H1 (cell line): Measurements from ENCODE around the gene ANAPC5. TPM values are rescaled to one million over a fixed set of nuclear protein-coding genes. Genes with fewer than 3 reads are reported as not detected.

Experiments
- CTCF ChIA-PET: fragments of 300-600 bp; sonication (Branson Sonifier 250); formaldehyde crosslinking; loops from one replicate; lab custom pipeline; 2021; ENCODE audit not compliant: partially characterized antibody; lab: Charles Lee
- POLR2A ChIA-PET: fragments of 300-600 bp; sonication (Branson Sonifier 250); formaldehyde crosslinking; loops from one replicate; lab custom pipeline; 2021; ENCODE audit warnings: inconsistent platforms; ENCODE audit not compliant: partially characterized antibody; lab: Charles Lee
- DNase-seq, 2 experiments: peaks; one replicate each; pipeline versions ENCODE4 v3.0.0 to v3.0.0-alpha.2; 2010 to 2022; ENCODE audit warnings: low spot score in 2 of 2, low read depth in 1 of 2, mixed read lengths in 1 of 2
- FAIRE-seq: peaks from 2 replicates; lab custom pipeline; 2011; peaks lifted over from hg19 to GRCh38; lab: Jason Lieb, UNC
- H2AFZ ChIP-seq: 2 replicates; pipeline ENCODE4 v1.8.1; 2012; ENCODE audit warnings: low read length, inconsistent platforms
- H2AK5ac ChIP-seq: 2 replicates; pipeline ENCODE4 v1.6.1; 2013; ENCODE audit warnings: low read depth, low read length
- H2BK120ac ChIP-seq: replicated peaks from 2 replicates; pipeline ENCODE3; 2013; ENCODE audit warnings: low read depth, low read length, inconsistent platforms
- H2BK12ac ChIP-seq: 2 replicates; pipeline ENCODE4 v1.6.1; 2013; ENCODE audit warnings: low read depth, low read length
- H2BK15ac ChIP-seq: 2 replicates; pipeline ENCODE4 v1.6.1; 2013; ENCODE audit warnings: low read length
- H2BK20ac ChIP-seq: 2 replicates; pipeline ENCODE4 v1.6.1; 2013; ENCODE audit warnings: low read length
- H2BK5ac ChIP-seq: 2 replicates; pipeline ENCODE4 v1.6.1; 2013; ENCODE audit warnings: low read depth, low read length
- H3K14ac ChIP-seq: 2 replicates; pipeline ENCODE4 v1.6.1; 2013; ENCODE audit warnings: inconsistent platforms; ENCODE audit not compliant: insufficient read length
- H3K18ac ChIP-seq: 2 replicates; pipeline ENCODE4 v1.6.1; 2013; ENCODE audit warnings: low read length; ENCODE audit errors: extremely low read depth
- H3K23ac ChIP-seq: 2 replicates; pipeline ENCODE4 v1.6.1; 2013; ENCODE audit warnings: inconsistent platforms; ENCODE audit not compliant: insufficient read length
- H3K23me2 ChIP-seq: 2 replicates; pipeline ENCODE4 v1.6.1; 2013; ENCODE audit warnings: low read depth, low read length
- H3K27ac ChIP-seq: 2 replicates; pipeline ENCODE4 v1.6.1; 2011; ENCODE audit warnings: low read depth, low read length, inconsistent platforms
- H3K27me3 ChIP-seq, 4 experiments: replicated peaks in 1 of 4; 1 replicate in 1 of 4; 2 replicates in 3 of 4; pipeline versions ENCODE4 v1.6.1 to v1.8.1; 2011 to 2013; ENCODE audit warnings: low read length in 3 of 4, mild to moderate bottlenecking in 3 of 4, inconsistent platforms in 2 of 4, mixed read lengths in 2 of 4, moderate library complexity in 1 of 4; ENCODE audit not compliant: control insufficient read depth in 3 of 4, insufficient read depth in 3 of 4; ENCODE audit errors: extremely low read depth in 1 of 4
- H3K36me3 ChIP-seq, 4 experiments: 2 replicates each; pipeline versions ENCODE4 v1.6.1 to v1.8.1; 2011 to 2013; ENCODE audit warnings: mild to moderate bottlenecking in 4 of 4, low read length in 3 of 4, moderate library complexity in 2 of 4, control low read depth in 1 of 4, inconsistent platforms in 1 of 4; ENCODE audit not compliant: insufficient read depth in 4 of 4, control insufficient read depth in 2 of 4
- H3K4ac ChIP-seq: replicated peaks from 2 replicates; pipeline ENCODE3; 2013; ENCODE audit warnings: low read length, low read depth, mixed read lengths, inconsistent platforms; ENCODE audit not compliant: insufficient read length
- H3K4me1 ChIP-seq, 4 experiments: replicated peaks in 1 of 4; 1 replicate in 1 of 4; 2 replicates in 3 of 4; pipeline versions ENCODE4 v1.6.1 to v1.8.1; 2011 to 2013; ENCODE audit warnings: low read length in 3 of 4, inconsistent platforms in 2 of 4, mixed read lengths in 1 of 4; ENCODE audit not compliant: insufficient read depth in 4 of 4, control insufficient read depth in 3 of 4
- H3K4me2 ChIP-seq, 2 experiments: 2 replicates each; pipeline versions ENCODE4 v1.6.1 to v1.8.1; 2011 to 2013; ENCODE audit warnings: low read depth in 2 of 2, low read length in 2 of 2, control low read depth in 1 of 2, inconsistent platforms in 1 of 2, mild to moderate bottlenecking in 1 of 2; ENCODE audit not compliant: insufficient read depth in 1 of 2
- H3K4me3 ChIP-seq, 4 experiments: fragments of 200-600, 300-600 bp in 1 of 4; sonication (generic), shearing (Covaris generic), sonication (Bioruptor Twin) in 1 of 4; 2 replicates each; pipeline versions ENCODE4 v1.5.1 to v1.8.1; 2011 to 2016; ENCODE audit warnings: low read length in 4 of 4, low read depth in 3 of 4, control low read depth in 2 of 4, inconsistent platforms in 2 of 4, mild to moderate bottlenecking in 2 of 4, mixed read lengths in 1 of 4, moderate library complexity in 1 of 4; ENCODE audit not compliant: insufficient read depth in 2 of 4; ENCODE audit errors: extremely low read depth in 1 of 4
- H3K56ac ChIP-seq: replicated peaks from 2 replicates; pipeline ENCODE3; 2013; ENCODE audit warnings: low read depth, mild to moderate bottlenecking, mixed read lengths, low read length, inconsistent platforms; ENCODE audit not compliant: insufficient read length
- H3K79me1 ChIP-seq: 2 replicates; pipeline ENCODE4 v1.6.1; 2013; ENCODE audit warnings: low read depth, low read length, control low read depth
- H3K79me2 ChIP-seq, 2 experiments: 2 replicates each; pipeline versions ENCODE4 v1.6.1 to v1.8.1; 2012 to 2013; ENCODE audit warnings: low read length in 2 of 2, mild to moderate bottlenecking in 2 of 2, inconsistent platforms in 1 of 2; ENCODE audit not compliant: insufficient read depth in 2 of 2, control insufficient read depth in 1 of 2
- H3K9ac ChIP-seq, 4 experiments: replicated peaks in 1 of 4; 1 replicate in 1 of 4; 2 replicates in 3 of 4; pipeline versions ENCODE4 v1.6.1 to v1.8.1; 2011 to 2013; ENCODE audit warnings: low read depth in 3 of 4, low read length in 3 of 4, control low read depth in 2 of 4, mild to moderate bottlenecking in 2 of 4, moderate library complexity in 2 of 4, inconsistent platforms in 1 of 4; ENCODE audit errors: extremely low read depth in 1 of 4
- H3K9me3 ChIP-seq, 2 experiments: 2 replicates each; pipeline versions ENCODE4 v1.6.1 to v1.8.1; 2012 to 2013; ENCODE audit warnings: mild to moderate bottlenecking in 2 of 2, moderate library complexity in 2 of 2, control low read depth in 1 of 2, inconsistent platforms in 1 of 2, low read depth in 1 of 2, low read length in 1 of 2, mixed read lengths in 1 of 2; ENCODE audit not compliant: insufficient read depth in 2 of 2
- H4K20me1 ChIP-seq, 2 experiments: replicated peaks in 1 of 2; 2 replicates each; pipeline versions ENCODE3 to v1.8.1; 2011 to 2013; ENCODE audit warnings: inconsistent platforms in 2 of 2, low read length in 2 of 2, mild to moderate bottlenecking in 1 of 2; ENCODE audit not compliant: insufficient read depth in 2 of 2, control insufficient read depth in 1 of 2
- H4K5ac ChIP-seq: 2 replicates; pipeline ENCODE4 v1.6.1; 2013; ENCODE audit warnings: low read length, low read depth, mixed read lengths, inconsistent platforms; ENCODE audit not compliant: insufficient read length
- H4K8ac ChIP-seq: 2 replicates; pipeline ENCODE4 v1.8.0; 2013; ENCODE audit warnings: mild to moderate bottlenecking, moderate library complexity, low read length, inconsistent platforms; ENCODE audit not compliant: insufficient read depth; ENCODE audit errors: extremely low read depth
- H4K91ac ChIP-seq: replicated peaks from 2 replicates; pipeline ENCODE3; 2013; ENCODE audit warnings: low read length, mixed read lengths, inconsistent platforms; ENCODE audit not compliant: insufficient read length
- GTF2F1 ChIP-seq: IDR thresholded peaks from 2 replicates; pipeline ENCODE4 v1.6.1; 2012; ENCODE audit warnings: low read depth, low read length, improper control_type of control experiment, borderline replicate concordance
- JUND ChIP-seq: IDR thresholded peaks from 2 replicates; pipeline ENCODE4 v1.6.1; 2011; ENCODE audit warnings: mild to moderate bottlenecking, improper control_type of control experiment, low read length
- SIX5 ChIP-seq: IDR thresholded peaks from 2 replicates; pipeline ENCODE4 v1.6.1; 2011; ENCODE audit warnings: mild to moderate bottlenecking, low read depth, low read length
- WGBS, 2 experiments: shearing (Covaris generic) in 1 of 2; methylation state at CpG; one replicate each; pipeline versions ENCODE4 v1.1.6 to v1.1.7; 2013 to 2015; ENCODE audit warnings: low lambda C conversion rate in 2 of 2, mixed read lengths in 2 of 2, inconsistent platforms in 1 of 2, low coverage in 1 of 2, missing lambda C conversion rate in 1 of 2; ENCODE audit not compliant: insufficient replicate concordance in 2 of 2, insufficient coverage in 1 of 2, insufficient read length in 1 of 2; ENCODE audit errors: extremely low coverage in 1 of 2, missing lambda C conversion rate in 1 of 2; 5-methylcytosine and 5-hydroxymethylcytosine counted together
- long read RNA-seq, 2 experiments: library from RNA in 1 of 2; library from capped mRNA in 1 of 2; stranded (forward); transcript quantifications; one replicate each; pipeline ENCODE4 v2.0.0, GENCODE V29; 2021; ENCODE audit warnings: inconsistent platforms in 1 of 2
- polyA minus RNA-seq, 3 experiments: library from RNA; depleted of rRNA, polyadenylated mRNA; stranded (reverse); fragments of >200 nt; gene quantifications; 1 replicate in 2 of 3; 2 replicates in 1 of 3; pipeline ENCODE4 v1.2.3, GENCODE V29; 2011
- polyA plus RNA-seq, 7 experiments: library from polyadenylated mRNA; depleted of rRNA in 3 of 7; stranded (reverse) in 5 of 7; unstranded in 2 of 7; fragments of >200 nt in 5 of 7; fragments of 200-250 nt in 2 of 7; gene quantifications; 1 replicate in 5 of 7; 2 replicates in 1 of 7; 4 replicates in 1 of 7; pipeline versions ENCODE4 v1.2.1 to v1.2.3, GENCODE V29; 2011 to 2013; ENCODE audit warnings: missing spikeins in 2 of 7, mixed read lengths in 2 of 7
- total RNA-seq: library from RNA; stranded (reverse); fragmentation: NEBNext Ultra II Directional; extraction: Animal tissue kit (Norgen Biotek cat#: 25700); gene quantifications from 2 replicates; pipeline ENCODE4 v1.2.1, GENCODE V29; 2021

The ANAPC5 gene, protein sequence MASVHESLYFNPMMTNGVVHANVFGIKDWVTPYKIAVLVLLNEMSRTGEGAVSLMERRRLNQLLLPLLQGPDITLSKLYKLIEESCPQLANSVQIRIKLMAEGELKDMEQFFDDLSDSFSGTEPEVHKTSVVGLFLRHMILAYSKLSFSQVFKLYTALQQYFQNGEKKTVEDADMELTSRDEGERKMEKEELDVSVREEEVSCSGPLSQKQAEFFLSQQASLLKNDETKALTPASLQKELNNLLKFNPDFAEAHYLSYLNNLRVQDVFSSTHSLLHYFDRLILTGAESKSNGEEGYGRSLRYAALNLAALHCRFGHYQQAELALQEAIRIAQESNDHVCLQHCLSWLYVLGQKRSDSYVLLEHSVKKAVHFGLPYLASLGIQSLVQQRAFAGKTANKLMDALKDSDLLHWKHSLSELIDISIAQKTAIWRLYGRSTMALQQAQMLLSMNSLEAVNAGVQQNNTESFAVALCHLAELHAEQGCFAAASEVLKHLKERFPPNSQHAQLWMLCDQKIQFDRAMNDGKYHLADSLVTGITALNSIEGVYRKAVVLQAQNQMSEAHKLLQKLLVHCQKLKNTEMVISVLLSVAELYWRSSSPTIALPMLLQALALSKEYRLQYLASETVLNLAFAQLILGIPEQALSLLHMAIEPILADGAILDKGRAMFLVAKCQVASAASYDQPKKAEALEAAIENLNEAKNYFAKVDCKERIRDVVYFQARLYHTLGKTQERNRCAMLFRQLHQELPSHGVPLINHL
- total RNA-seq, result 97.6 and 103 TPM in 2 replicates
- polyA plus RNA-seq (2011; rRNA removed), result 94.5 and 127 TPM in 2 replicates
- 135 TPM for polyA plus RNA-seq (2011; cell fraction: cytosol; rRNA removed)
- polyA plus RNA-seq (2011; cell fraction: nucleus; rRNA removed), result 176 TPM
- polyA plus RNA-seq (2012, experiment 1 of 2), result 83.8 to 105 TPM (median 99.2 TPM) in 4 replicates
- polyA plus RNA-seq (2012, experiment 2 of 2), result 70.8 TPM
- polyA plus RNA-seq (2013, experiment 1 of 2), result 111 TPM
- polyA plus RNA-seq (2013, experiment 2 of 2), result 109 TPM
- polyA minus RNA-seq (2011; rRNA and poly(A)+ RNA removed), result 175 and 184 TPM in 2 replicates
- polyA minus RNA-seq (2011; cell fraction: cytosol; rRNA and poly(A)+ RNA removed), result 74.5 TPM
- 116 TPM for polyA minus RNA-seq (2011; cell fraction: nucleus; rRNA and poly(A)+ RNA removed)
- long read RNA-seq, experiment 1, transcript ANAPC5-203 (2 exons, 1,141 nt), result minor isoform, 5 of 140 reads
- long read RNA-seq, experiment 1, transcript ANAPC5-218 (17 exons, 2,400 nt), result minor isoform, 9 of 140 reads
- long read RNA-seq, experiment 1, transcript ANAPC5-201 (17 exons, 2,513 nt), result major isoform, 40 of 140 reads
- long read RNA-seq, experiment 1, partial matches to known transcripts, result 70 of 140 reads
- long read RNA-seq, experiment 1, other reads (novel, unspliced or antisense), result 13 of 140 reads
- long read RNA-seq, experiment 2, transcript ANAPC5-201 (17 exons, 2,513 nt), result major isoform, 24 of 60 reads
- long read RNA-seq, experiment 2, transcript ANAPC5-218 (17 exons, 2,400 nt), result minor isoform, 17 of 60 reads
- long read RNA-seq, experiment 2, partial matches to known transcripts, result 13 of 60 reads
- long read RNA-seq, experiment 2, other reads (novel, unspliced or antisense), result 6 of 60 reads

DNA sequence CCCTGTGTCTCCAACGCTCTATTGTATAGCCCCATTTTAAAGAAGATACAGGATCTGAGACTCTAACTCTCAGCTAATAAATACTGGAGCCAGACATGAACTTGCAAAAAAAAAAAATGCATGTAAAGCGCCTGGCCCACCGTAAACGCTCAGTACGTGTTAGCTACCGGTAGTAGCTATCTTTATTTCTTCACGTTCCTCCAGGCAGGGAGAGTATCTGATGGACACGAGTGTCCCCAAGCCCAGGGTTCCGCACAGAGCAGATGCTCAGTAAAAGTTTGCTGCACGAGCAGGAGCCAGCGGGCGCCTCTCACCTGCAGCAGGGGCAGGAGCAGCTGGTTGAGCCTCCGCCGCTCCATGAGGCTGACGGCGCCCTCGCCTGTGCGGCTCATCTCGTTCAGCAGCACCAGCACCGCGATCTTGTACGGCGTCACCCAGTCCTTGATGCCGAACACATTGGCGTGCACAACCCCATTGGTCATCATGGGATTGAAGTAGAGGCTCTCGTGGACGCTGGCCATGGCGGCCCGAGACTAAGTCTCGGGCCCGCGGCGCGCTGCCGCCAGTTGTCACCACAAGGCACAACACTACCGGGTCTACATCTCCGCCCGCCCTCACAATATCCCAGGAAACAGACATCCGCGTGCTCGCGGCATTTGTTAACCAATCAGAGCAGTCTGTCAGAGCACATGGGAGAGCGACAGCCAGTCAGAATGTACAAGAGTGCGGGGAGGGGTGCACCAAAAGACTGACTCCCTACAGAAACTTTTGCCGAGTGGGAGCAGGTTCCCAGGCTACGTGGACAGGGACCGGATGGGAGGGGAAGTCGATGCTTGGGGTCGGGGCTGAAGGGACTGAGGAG lies at the start of gene ANAPC5:
ANAPC5 (minus strand) TSS at position 592 of the 862 bp plus-strand sequence; CDS start at position 521, 71 bp downstream.
- Histone ChIP-seq H3K79me2 (peaks cover 0 to 39% of the 10 kb centered on the region in 2 experiments; a peak in 3 of 4 replicates), H3K4me1 (0 out of 7 replicates have a peak, but pooled peaks cover 0 to 2% (median 0%) of the 10 kb centered on the region in 4 experiments), H2BK20ac (no peak within 1 kb of the TSS), H3K14ac (no peak within 1 kb of the TSS), H2AFZ (peak within 1 kb of the TSS; percentile 89), H3K9ac (peak within 1 kb of the TSS; percentile 88 to 95 (median 91)), H4K91ac (peak within 1 kb of the TSS; percentile 67), H3K36me3 (peaks cover 0 to 5% (median 0%) of the 10 kb centered on the region in 4 experiments; a peak in 1 of 8 replicates), H3K27me3 (no peaks in the 10 kb centered on the region), H3K27ac (peak within 1 kb of the TSS; percentile 72), H3K18ac (peak within 1 kb of the TSS; percentile 81; the same call in 1 of the 2 replicates), H2BK15ac (no peak within 1 kb of the TSS), H2BK12ac (peak within 1 kb of the TSS; percentile 78; the same call in 1 of the 2 replicates), H3K4me2 (peak within 1 kb of the TSS; percentile 72 to 86), H3K9me3 (no peaks in the 10 kb centered on the region), H2BK5ac (peak within 1 kb of the TSS; percentile 94), H3K23me2 (peaks cover 2% of the 10 kb centered on the region; the same call in 1 of the 2 replicates), H2AK5ac (peak within 1 kb of the TSS; percentile 54; the same call in 1 of the 2 replicates), H2BK120ac (no peak within 1 kb of the TSS), H3K4ac (peak within 1 kb of the TSS; percentile 13), H4K8ac (peak within 1 kb of the TSS; percentile 94; the same call in 1 of the 2 replicates), H3K4me3 (peak within 1 kb of the TSS; percentile 94 to 97 (median 96)), H3K79me1 (peaks cover 3% of the 10 kb centered on the region), H4K20me1 (no peaks in the 10 kb centered on the region), H3K23ac (no peak within 1 kb of the TSS), H3K56ac (peak within 1 kb of the TSS; percentile 49), H4K5ac (peak within 1 kb of the TSS; percentile 96)
- POLR2A ChIA-PET, result interaction anchor here (0.6 to 2.8 kb wide), 19 partner anchors 10 to 1162 kb away, joined by 3 to 13 read pairs (median 4); partner anchors contain the start of gene RNF34
- 1% methylated on average over 48 of the region's 49 CpGs; no CpG with 5 or more reads in 1 of the 2 experiments for WGBS, 2 experiments
- CTCF ChIA-PET, result interaction anchor here (0.7 to 2.3 kb wide), 6 partner anchors 17 to 590 kb away, joined by 3 to 11 read pairs (median 4); no protein-coding TSS in a partner anchor
- peak; percentile 42 for FAIRE-seq
- DNase-seq, result peak; percentile 86
- TF ChIP-seq GTF2F1 (no peak), JUND (no peak), SIX5 (no peak)
